ENCODE measurements around the gene ACOT2.

The ACOT2 gene

GRCh38 chr14:73620268-73620667, 51.3 kb downstream of the ACOT2 start:
- no peak for DNase-seq

GRCh38 chr14:73623504-73624054, 54.6 kb downstream of the ACOT2 start:
- no peak for DNase-seq
